GM18951 (cell line): ENCODE results near the gene GPHN.

Experiments
- POLR2A ChIP-seq: IDR thresholded peaks from 4 replicates; pipeline ENCODE4 v1.6.1; 2011; ENCODE audit warnings: mild to moderate bottlenecking; ENCODE audit not compliant: insufficient read length, insufficient read depth; ENCODE audit errors: extremely low read depth
- in situ Hi-C: fragments of 300-500 bp; cut with MboI; formaldehyde crosslinking; loops from one replicate; pipeline ENCODE4 v1.12.0; 2022; ENCODE audit warnings: low sequenced_read_pairs, mixed read lengths, inconsistent platforms; ENCODE audit not compliant: unreplicated experiment

Gene GPHN

DNA sequence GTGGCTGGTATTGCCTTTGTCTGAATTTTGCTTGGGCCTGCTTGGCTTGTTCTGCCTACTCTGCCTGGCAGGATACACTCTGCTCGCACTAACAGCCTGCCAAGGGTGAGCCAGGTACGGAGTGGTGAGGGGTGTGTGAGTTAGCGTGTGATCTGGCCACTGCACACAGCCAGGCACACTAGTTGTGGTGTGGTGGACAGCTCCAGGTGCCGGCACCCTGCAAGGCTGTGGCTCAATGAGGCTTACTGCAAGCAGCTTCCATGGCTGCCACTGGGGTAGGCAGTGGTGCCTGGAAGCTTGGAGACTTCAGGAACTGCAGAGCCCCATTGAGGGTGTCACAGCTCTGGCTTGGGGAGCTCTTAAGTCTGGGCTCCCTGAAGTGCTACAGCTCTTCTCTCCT lies 87.4 kb downstream of the GPHN start:
- TF ChIP-seq POLR2A = no peak
- in situ Hi-C loops = no loop called here

DNA sequence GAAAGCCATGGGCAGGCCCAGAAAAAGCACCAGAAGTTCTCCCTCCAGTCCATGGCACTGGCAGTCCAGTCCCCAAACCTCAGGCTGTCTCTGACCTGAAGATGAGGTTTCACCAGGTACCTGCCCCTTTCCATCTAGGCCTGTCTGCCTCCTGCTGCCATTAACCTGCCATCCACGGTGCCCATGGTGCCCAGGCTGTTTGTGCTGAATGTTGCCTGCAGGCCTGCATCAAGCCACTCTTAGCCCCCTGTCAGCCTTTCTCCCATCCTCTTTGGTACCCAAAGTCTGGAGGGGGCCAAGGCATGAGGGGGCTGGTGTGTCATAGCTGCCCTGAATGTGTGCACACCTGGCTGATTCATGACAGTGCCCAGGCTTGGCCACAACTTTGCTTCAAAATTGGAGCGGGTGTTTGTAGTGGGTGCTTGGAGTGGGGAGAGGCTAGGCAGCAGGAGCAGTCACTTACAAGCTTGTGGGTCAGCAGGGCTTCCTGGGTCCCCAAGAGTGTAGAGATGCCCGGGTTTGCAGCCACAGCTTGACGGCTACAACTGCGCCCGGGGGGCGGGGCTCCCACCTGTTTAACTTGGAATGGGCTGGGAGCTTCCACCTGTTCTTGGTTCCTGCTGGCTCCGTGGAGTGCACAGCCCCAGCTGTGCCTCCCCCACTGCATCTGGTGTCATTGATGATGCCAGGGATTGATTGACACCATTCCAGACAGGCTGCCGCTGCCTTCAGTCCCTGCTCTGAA lies 88.5 kb downstream of the GPHN start:
- in situ Hi-C loops = no loop called here
- TF ChIP-seq POLR2A = no peak

DNA sequence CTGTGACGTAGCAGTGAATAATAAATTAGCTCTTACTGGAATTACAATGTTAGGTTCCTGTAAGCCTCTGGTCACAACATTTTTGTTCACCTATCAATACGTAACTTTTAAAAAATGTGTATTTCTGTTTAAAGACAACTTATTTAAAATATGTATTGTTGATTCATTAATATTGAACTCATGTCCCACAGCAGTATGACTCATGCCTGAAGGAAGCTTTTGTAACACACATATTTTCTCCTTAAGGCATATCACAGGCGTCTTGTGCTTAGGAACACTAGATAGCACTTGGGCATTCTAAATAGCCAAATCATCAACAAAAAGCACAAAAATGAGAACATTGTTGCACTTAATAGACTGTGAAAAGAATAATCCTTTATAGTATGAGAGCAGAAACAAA lies 92.5 kb downstream of the GPHN start:
- in situ Hi-C loops = no loop called here

DNA sequence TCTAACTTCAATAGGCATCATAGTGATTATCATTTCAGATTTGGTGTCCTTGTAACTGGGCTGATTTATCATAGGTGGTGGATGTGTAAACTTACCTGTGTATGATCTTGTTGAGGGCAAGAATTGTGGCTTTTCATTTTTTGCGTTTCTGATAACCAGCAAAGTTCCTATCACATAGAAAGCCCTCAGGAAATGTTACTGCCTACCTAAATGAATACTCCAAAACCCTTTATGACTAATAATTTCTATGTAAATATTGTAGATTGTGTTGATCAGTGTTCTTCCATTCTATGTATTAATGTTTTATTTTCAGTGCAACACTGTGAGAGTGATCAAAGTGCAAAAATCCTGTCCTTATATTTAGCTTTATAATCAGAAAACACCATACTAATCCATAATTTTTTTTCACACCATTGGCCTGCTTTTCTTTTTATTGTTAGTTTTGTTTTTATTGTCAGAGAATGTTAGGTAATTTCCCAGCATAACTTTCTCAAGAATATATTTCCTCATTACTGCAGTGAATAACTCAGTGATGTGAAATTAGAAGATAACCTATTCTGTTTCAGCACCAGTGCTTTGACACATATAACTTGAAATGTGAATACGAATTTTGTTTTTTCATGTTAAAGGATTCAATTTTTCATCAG lies 94.1 kb downstream of the GPHN start:
- no peak for TF ChIP-seq POLR2A
- in situ Hi-C loops = no loop called here

More for the DNA sequence above, 92.5 kb downstream of the GPHN start:
- TF ChIP-seq POLR2A = no peak

DNA sequence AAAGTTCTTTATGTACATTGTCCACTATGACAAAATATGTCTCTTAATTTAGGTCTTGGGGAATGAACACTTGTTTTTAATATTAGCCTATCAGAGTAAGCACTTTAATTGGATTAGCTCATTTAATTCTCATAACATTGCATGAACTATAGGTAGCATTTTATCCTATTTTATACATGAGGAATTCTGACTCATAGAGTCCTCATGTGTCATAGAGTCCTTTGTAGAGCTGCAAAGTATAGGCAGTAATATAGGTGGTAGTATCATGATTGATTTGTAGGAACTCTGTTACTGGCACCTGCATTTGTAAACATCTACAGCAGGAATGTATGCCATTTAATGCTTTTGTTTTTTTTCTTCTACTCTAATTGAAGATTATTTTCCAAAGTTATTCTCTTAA lies 96.0 kb downstream of the GPHN start:
- no peak for TF ChIP-seq POLR2A
- in situ Hi-C loops = no loop called here

DNA sequence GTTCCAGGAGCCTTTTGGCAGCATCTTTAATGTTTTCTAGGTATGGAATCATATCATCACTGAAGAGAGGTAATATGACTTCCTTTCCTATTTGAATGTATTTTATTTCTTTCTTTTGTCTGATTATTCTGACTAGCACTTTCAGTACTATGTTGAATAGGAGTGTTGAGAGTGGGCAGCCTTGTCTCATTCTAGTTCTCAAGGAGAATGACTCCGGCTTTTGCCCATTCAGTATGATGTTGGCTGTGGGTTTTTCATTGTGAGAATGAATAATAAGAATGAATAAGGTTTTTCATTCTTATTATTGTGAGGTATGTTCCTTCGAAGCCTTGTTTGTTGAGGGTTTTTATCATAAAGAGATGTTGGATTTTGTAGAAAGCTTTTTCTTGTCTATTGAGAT lies 98.9 kb downstream of the GPHN start:
- in situ Hi-C loops = no loop called here
- TF ChIP-seq POLR2A = no peak

DNA sequence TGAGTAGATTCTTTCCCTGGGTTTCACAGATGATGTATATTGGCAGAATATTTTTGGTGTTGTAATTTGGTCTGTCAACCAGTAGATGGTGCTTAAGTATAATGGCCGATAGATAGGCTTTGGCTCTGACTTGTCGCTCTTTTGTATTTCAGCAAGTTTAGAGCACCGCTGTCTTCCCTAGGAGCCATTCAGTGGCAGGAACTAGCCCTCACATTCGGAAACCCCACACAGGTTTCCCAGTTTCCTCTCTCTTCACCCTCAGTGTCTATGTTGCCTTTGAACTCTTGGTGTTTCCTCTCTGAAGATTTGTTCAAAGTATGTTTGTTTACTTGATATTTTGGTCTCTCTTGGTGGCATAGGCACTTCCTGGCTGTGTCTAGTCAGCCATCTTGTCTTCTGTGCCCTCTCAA lies 102.2 kb downstream of the GPHN start:
- TF ChIP-seq POLR2A = no peak
- in situ Hi-C loops = no loop called here

DNA sequence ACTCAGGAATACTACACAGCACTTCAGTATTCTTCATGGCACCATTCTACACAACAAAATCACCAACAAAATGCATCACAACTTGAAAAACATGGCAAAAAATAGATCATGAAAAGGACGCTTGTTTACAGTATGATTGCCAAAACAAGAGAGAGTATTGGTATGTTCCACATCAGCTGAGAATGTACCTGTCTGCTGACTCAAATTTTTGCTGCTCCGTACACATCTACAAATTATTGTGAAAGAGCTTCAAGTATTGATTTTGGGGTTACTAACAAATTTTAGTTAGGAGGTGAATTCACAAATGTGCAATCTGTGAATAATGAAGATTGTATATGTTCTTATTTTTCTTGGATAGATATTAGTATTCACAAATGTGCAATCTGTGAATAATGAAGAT lies 105.4 kb downstream of the GPHN start:
- TF ChIP-seq POLR2A = no peak

DNA sequence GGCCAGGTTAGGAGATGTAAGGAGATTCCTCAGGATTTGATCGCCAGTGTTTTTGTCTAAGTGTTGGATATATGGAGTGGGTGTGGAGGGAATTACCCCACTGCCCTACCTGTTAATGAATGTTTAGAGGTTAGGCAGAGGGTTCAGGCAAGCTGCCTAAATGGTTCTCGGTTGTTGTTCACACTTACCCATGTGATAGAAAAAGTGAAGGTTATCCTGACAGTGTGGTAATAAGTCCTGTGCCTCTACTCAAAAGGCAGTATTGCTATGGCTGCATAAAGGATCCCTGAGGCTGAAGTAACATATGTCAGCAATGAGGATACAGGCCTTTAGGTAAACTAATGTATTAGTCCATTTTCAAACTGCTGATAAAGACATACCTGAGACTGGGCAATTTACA lies 112.0 kb downstream of the GPHN start:
- in situ Hi-C loops = no loop called here
- no peak for TF ChIP-seq POLR2A

More for the DNA sequence above, 105.4 kb downstream of the GPHN start:
- in situ Hi-C loops = no loop called here

DNA sequence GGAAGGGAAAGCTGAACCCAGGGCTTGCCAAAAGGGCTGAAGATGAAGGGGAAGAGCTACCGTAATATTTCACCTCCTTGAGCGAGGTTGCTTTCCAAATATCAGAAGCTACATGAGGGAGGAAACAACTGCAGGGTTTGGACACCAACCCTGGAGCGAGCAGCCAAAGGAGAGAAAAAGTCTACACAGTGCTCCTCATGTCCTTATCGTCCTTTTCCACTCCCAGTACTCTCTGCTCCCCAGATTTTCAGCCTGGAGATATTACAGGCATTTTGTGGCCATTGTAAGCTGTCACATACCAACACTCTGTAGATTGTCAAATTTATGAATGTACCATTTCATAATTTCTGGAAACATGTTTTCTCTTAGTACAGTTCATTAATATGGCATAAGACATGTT lies 115.9 kb downstream of the GPHN start:
- TF ChIP-seq POLR2A = no peak
- in situ Hi-C loops = no loop called here

DNA sequence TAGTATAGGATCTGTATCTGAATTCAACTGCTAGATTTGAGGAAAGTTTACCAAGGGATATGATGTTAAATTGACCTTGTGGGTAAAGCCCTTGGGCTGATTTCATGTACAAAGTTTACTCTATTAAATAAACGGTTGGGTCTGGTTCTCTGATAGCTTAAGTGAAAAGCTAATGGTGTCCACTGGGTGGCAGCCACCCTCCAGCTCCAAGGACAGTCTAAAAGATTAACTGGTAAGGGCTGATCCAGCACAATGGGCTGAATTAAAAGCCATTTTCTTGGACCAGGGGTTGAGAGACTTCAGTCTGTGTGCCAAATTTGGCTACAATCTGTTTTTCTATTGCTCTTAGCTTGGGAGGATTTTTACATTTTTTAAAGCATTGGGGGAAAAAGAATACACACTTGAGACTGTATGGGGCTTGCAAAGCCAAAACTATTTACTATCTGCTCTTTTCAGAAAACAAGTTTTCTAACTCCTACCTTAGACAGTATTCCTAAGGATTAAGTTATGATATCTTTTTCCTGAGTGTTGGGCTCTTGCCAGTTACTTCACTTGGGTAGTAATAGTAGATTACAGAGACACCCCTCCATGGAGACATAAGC lies 116.5 kb downstream of the GPHN start:
- in situ Hi-C loops = no loop called here
- no peak for TF ChIP-seq POLR2A

DNA sequence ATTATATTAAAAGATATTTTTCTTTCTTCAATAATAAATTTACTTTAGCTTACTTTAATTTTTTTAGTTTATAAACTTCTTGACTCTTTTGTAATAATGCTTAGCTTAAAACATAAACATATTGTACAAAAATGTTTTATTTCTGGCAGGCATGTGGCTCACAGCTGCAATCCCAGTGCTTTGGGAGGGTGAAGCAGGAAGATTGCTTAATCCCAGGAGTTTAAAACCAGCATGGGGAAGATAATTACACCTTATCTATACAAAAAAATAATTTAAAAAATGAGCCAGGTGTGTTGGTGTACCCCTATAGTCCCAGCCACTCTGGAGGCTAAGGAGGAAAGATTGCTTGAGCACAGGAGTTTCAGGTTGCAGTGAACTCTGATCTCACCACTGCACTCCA lies 120.7 kb downstream of the GPHN start:
- TF ChIP-seq POLR2A = no peak
- in situ Hi-C loops = no loop called here

DNA sequence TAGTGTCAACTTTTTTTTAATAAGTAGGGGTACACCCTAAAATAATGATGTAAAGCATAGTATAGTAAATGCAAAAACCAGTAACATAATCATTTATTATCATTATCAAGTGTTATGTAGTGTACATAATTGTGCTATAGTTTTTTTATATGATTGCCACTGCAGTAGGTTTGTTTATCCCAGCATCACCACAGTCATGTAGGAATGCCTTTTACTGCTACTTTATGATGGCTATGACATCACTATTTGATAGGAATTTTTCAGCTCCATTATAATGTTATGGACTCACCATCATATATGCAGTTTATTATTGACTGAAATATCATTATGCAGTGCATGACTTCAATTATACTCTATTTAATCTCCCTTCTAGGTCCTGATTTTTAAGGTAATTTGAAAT lies 121.6 kb downstream of the GPHN start:
- in situ Hi-C loops = no loop called here
- no peak for TF ChIP-seq POLR2A

DNA sequence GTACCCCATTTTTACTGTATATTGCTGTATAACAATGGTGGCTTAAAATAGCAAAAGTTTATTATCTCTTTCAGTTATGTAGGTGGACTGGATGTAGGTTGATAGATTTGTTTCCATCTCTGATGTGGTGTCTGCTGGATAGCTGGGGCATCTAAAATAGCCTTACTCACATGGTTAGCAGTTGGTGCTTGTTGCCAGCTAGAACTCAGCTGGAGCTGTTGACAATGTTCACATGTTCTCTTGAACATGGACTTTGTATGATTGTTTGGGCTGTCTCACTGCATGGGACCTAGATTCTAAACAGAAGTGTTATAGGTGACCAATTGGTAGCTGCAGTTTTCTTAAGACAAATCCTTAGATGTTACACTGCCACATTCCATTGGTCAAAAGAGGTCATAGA lies 126.9 kb downstream of the GPHN start:
- in situ Hi-C loops = no loop called here
- TF ChIP-seq POLR2A = no peak

DNA sequence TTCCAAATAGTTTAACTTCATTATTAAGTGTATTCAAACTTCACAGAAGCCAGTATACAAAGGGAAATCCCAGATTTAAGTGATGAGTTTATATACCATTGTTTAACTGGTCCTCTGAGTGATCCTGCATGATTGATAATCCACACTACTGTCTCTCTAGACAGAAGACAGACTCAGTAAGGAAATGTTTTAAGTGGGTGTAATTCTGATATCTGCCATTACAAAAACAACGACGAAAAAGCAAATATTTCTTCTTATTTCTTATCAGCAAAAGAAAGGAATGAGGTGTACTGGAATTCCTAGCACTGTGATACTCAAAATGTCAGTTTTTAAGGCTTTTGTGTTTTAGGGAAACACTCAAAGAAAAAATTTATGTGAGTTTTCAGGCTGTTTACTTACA lies 127.5 kb downstream of the GPHN start:
- TF ChIP-seq POLR2A = no peak
- in situ Hi-C loops = no loop called here

DNA sequence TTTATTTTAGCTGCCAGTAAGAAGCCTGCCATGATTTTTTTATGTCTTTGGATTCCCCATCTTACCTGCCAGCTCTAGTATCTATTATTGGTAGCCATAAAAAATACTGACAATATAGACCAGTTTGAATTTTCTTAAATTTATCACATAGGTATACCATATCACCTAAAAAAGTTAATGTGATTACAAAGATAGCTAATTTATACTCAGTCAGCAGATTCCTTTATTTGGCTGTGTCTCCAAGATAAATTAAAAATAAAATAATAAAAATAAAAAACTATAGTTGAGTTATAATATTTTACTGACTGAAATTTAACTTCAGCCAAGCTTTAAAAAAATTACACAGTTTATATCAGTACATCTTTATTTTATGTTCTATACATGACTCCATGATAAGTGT lies 128.3 kb downstream of the GPHN start:
- in situ Hi-C loops = no loop called here
- no peak for TF ChIP-seq POLR2A
